ENCODE results near the gene ALG11. TPM values are rescaled to one million over a fixed set of nuclear protein-coding genes. Genes with fewer than 3 reads are reported as not detected.

Gene ALG11
- total RNA-seq, 1 experiment from 2014 or later, result 22.6 TPM

- Histone ChIP-seq H3K27me3 (ENCODE audit: insufficient read depth, low read length) (no peaks in the 10 kb centered on the region), H3K27ac (ENCODE audit: low read depth, low read length) (no peak overlapping the region)
- CTCF ChIA-PET, result no interaction called here
These were observed 31.3 kb upstream of the ALG11 start for GRCh38 chr13:51980908-51981307.

More at GRCh38 chr13:51980908-51981307, 31.3 kb upstream of the ALG11 start:
- H3K9me2 ChIP-seq (ENCODE audit: insufficient read depth), result no peaks in the 10 kb centered on the region
- intact Hi-C loops (cut with micrococcal nuclease), result no loop called here
- H3K9me3 ChIP-seq (ENCODE audit: control insufficient read depth in 1 of 2, insufficient read depth in 1 of 2, low read depth in 1 of 2, low read length in 2 of 2), result no peaks in the 10 kb centered on the region
- no peaks in the 10 kb centered on the region for H3K79me2 ChIP-seq (ENCODE audit: insufficient read depth, low read length)
- no peaks in the 10 kb centered on the region for H4K20me1 ChIP-seq (ENCODE audit: insufficient read depth)
- no peak overlapping the region for H3K4me2 ChIP-seq (ENCODE audit: low read length)
- no peak overlapping the region for H3K9ac ChIP-seq (ENCODE audit: low read length)
- ATAC-seq (no peak), DNase-seq (ENCODE audit: low read depth, low spot score) (no peak)
- H3K36me3 ChIP-seq (ENCODE audit: control insufficient read depth in 1 of 2, insufficient read depth in 2 of 2, low read length in 2 of 2), result no peaks in the 10 kb centered on the region
- POLR2A ChIA-PET, result no interaction called here
- TF ChIP-seq YY1 (IDR thresholded peaks at IDR 0.05; ENCODE audit: extremely low read depth, insufficient replicate concordance, low read depth, low read length), result no peak
- TF ChIP-seq RAD21 (IDR thresholded peaks at IDR 0.05; ENCODE audit: low read depth), result no peak
- TF ChIP-seq JUND (IDR thresholded peaks at IDR 0.05), result no peak
- TF ChIP-seq CBX3 (IDR thresholded peaks at IDR 0.05; ENCODE audit: low read depth), result no peak
- no peak for TF ChIP-seq ZBTB33 (IDR thresholded peaks at IDR 0.05; ENCODE audit: extremely low read depth, insufficient replicate concordance, low read length)
- no peak for TF ChIP-seq EGR1 (IDR thresholded peaks at IDR 0.05; ENCODE audit: low read depth)
- TF ChIP-seq SRF (IDR thresholded peaks at IDR 0.05; ENCODE audit: low read depth), result no peak
- no peak for TF ChIP-seq POLR2AphosphoS5 (IDR thresholded peaks at IDR 0.05; ENCODE audit: low read depth, low read length)
- no peak for TF ChIP-seq ZNF274 (IDR thresholded peaks at IDR 0.05; ENCODE audit: low read depth, low read length)
- TF ChIP-seq ZFX (IDR thresholded peaks at IDR 0.05), result no peak
- no peak for TF ChIP-seq TCF7L2 (IDR thresholded peaks at IDR 0.05; ENCODE audit: borderline replicate concordance, extremely low read depth, insufficient read depth, insufficient read length)
- TF ChIP-seq REST (IDR thresholded peaks at IDR 0.05; ENCODE audit: low read depth), result no peak
- TF ChIP-seq MAX (IDR thresholded peaks at IDR 0.05), result no peak
- TF ChIP-seq, protein P1, sequence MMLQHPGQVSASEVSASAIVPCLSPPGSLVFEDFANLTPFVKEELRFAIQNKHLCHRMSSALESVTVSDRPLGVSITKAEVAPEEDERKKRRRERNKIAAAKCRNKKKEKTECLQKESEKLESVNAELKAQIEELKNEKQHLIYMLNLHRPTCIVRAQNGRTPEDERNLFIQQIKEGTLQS (IDR thresholded peaks at IDR 0.05), result no peak
- TF ChIP-seq EZH2 (IDR thresholded peaks at IDR 0.05), result no peak
- no TSS peak for BruUV-seq (replicated peaks)
- no peak overlapping the region for H3K4me3 ChIP-seq (replicated peaks in 1 of 2; ENCODE audit: low read depth in 1 of 2, low read length in 2 of 2)
- RAD21 ChIA-PET (ENCODE audit: low non-redundant PET in 1 of 2, low total read pairs in 2 of 2, uncharacterized antibody in 2 of 2, unreplicated experiment in 2 of 2), result no interaction called here
- no peaks in the 10 kb centered on the region for H3K4me1 ChIP-seq (ENCODE audit: control insufficient read depth in 1 of 2, insufficient read depth in 2 of 2, low read length in 2 of 2)
- H2AFZ ChIP-seq (ENCODE audit: low read depth, low read length, poor library complexity, severe bottlenecking), result no peak overlapping the region

Measured in HCT116 (cell line).